K562 (cell line): ENCODE data around the gene PSD2. TPM values are rescaled to one million over a fixed set of nuclear protein-coding genes. Genes with fewer than 3 reads are reported as not detected.
A peak's percentile ranks its signal among the peaks of the same experiment; 100 is the strongest.

Source experiments
- BCL6 ChIP-seq: fragments of 250-450 bp; sonication (Bioruptor Pico); IDR thresholded peaks from 2 replicates; pipeline ENCODE4 v1.4.0; 2020
- CBFB ChIP-seq: sonication (generic); formaldehyde crosslinking; IDR thresholded peaks from 2 replicates; pipeline ENCODE4 v1.4.0; 2020; ENCODE audit warnings: mild to moderate bottlenecking, missing genetic modification reagents
- E4F1 ChIP-seq: fragments of 250-450 bp; sonication (Bioruptor Pico); IDR thresholded peaks from 2 replicates; pipeline ENCODE4 v1.5.0; 2021; ENCODE audit warnings: mild to moderate bottlenecking, borderline replicate concordance
- FUS ChIP-seq: fragments of 200-400 bp; formaldehyde crosslinking; optimal IDR thresholded peaks from 2 replicates; pipeline ENCODE3; 2017; ENCODE audit warnings: low read depth, low read length
- MED1 ChIP-seq: sonication (generic); formaldehyde crosslinking; IDR thresholded peaks from 2 replicates; pipeline ENCODE4 v1.8.1; 2023; ENCODE audit warnings: missing genetic modification reagents, borderline replicate concordance
- NFATC3 ChIP-seq: fragments of 450-650 bp; IDR thresholded peaks from 2 replicates; pipeline ENCODE4 v1.6.1; 2017; ENCODE audit warnings: mild to moderate bottlenecking
- NFE2L1 ChIP-seq: fragments of 450-650 bp; IDR thresholded peaks from 2 replicates; pipeline ENCODE4 v1.6.1; 2016; ENCODE audit warnings: missing genetic modification characterization, low read depth, mild to moderate bottlenecking, missing compliant biosample characterization, moderate library complexity, borderline replicate concordance
- PHTF2 ChIP-seq: fragments of 250-450 bp; sonication (Bioruptor Pico); IDR thresholded peaks from 2 replicates; pipeline ENCODE4 v1.5.0; 2021; ENCODE audit warnings: mild to moderate bottlenecking
- PRMT5 ChIP-seq: sonication (generic); formaldehyde crosslinking; IDR thresholded peaks from 2 replicates; pipeline ENCODE4 v1.5.0; 2020; ENCODE audit warnings: missing genetic modification reagents
- RB1 ChIP-seq: fragments of 450-650 bp; IDR thresholded peaks from 2 replicates; pipeline ENCODE4 v1.6.1; 2017; ENCODE audit warnings: low read depth, mild to moderate bottlenecking
- RBM34 ChIP-seq: fragments of 200-400 bp; formaldehyde crosslinking; IDR thresholded peaks from 2 replicates; pipeline ENCODE4 v1.6.1; 2018; ENCODE audit warnings: low read length, borderline replicate concordance; ENCODE audit not compliant: insufficient read depth
- TFAM ChIP-seq: fragments of 250-450 bp; sonication (Bioruptor Pico); conservative IDR thresholded peaks from 2 replicates; pipeline ENCODE4 v1.5.0; 2021; ENCODE audit warnings: mild to moderate bottlenecking, moderate library complexity
- TRIM28 ChIP-seq: fragments of 450-650 bp; IDR thresholded peaks from 2 replicates; pipeline ENCODE4 v1.6.1; 2017
- U2AF1 ChIP-seq: fragments of 200-400 bp; formaldehyde crosslinking; optimal IDR thresholded peaks from 2 replicates; pipeline ENCODE3; 2017; ENCODE audit warnings: mild to moderate bottlenecking, low read depth, low read length, moderate library complexity
- ZNF224 ChIP-seq: sonication (generic); formaldehyde crosslinking; IDR thresholded peaks from 2 replicates; pipeline ENCODE4 v1.8.0; 2022; ENCODE audit warnings: mild to moderate bottlenecking, missing genetic modification reagents
- ZNF431 ChIP-seq: sonication (generic); formaldehyde crosslinking; IDR thresholded peaks from 2 replicates; pipeline ENCODE4 v1.8.0; 2022; ENCODE audit warnings: mild to moderate bottlenecking, missing genetic modification reagents
- ZNF449 ChIP-seq: fragments of 250-450 bp; sonication (Bioruptor Pico); IDR thresholded peaks from 2 replicates; pipeline ENCODE4 v1.8.0; 2022; ENCODE audit warnings: moderate library complexity, mild to moderate bottlenecking, inconsistent platforms
- polyA plus RNA-seq, 8 experiments: library from polyadenylated mRNA; depleted of rRNA in 4 of 8; stranded (reverse) in 5 of 8; unstranded in 3 of 8; fragments of >200 nt; fragmentation: Nextera tagmentation in 2 of 8; fragmentation: Illumina TruSeq in 1 of 8; extraction: Ambion mirVana in 2 of 8; extraction: Trizol in 1 of 8; gene quantifications; 2 replicates each; pipeline versions ENCODE4 v1.2.1 to v1.2.3, GENCODE V29; 2011 to 2014; ENCODE audit warnings: inconsistent platforms in 1 of 8, missing spikeins in 1 of 8
- total RNA-seq, 7 experiments: library from RNA; depleted of rRNA in 6 of 7; stranded (reverse); fragments of >200 nt in 6 of 7; fragmentation: Illumina TruSeq in 2 of 7; extraction: Trizol in 2 of 7; gene quantifications; 2 replicates each; pipeline versions ENCODE4 v1.2.1 to v1.2.3, GENCODE V29; 2011 to 2021; ENCODE audit warnings: low replicate concordance in 1 of 7
- TF ChIP-seq, protein P1 (sequence below), 2 experiments: fragments of 150-350 bp in 1 of 2; IDR thresholded peaks; 2 replicates each; pipeline ENCODE4 v1.6.1; 2012 to 2016; ENCODE audit warnings: low read depth in 2 of 2, low read length in 2 of 2, mild to moderate bottlenecking in 1 of 2, moderate library complexity in 1 of 2
- TF ChIP-seq, protein P2 (sequence below), 2 experiments: fragments of 200-800 bp in 1 of 2; sonication (Bioruptor generic) in 1 of 2; sonication (generic) in 1 of 2; formaldehyde crosslinking in 1 of 2; IDR thresholded peaks in 1 of 2; conservative IDR thresholded peaks in 1 of 2; 2 replicates each; pipeline versions ENCODE4 v1.5.0 to v1.6.1; 2016 to 2020; ENCODE audit warnings: missing compliant biosample characterization in 1 of 2, missing genetic modification characterization in 1 of 2, missing genetic modification reagents in 1 of 2

PSD2 gene
- total and polyA plus RNA-seq, 9 of the 15 experiments (the other 6 are each of a cell fraction or from before 2014, with no cell fraction given): 0.01 to 0.09 (median 0.04) TPM; not detected in 4

- TF ChIP-seq PRMT5 (CRISPR knock-in tag) (no peak), PHTF2 (CRISPR knock-in tag) (no peak), NFATC3 (no peak), CBFB (CRISPR knock-in tag) (0 out of 2 replicates have a peak, but pooled peaks have one; percentile 22), U2AF1 (no peak), NFE2L1 (tag) (no peak), TFAM (CRISPR knock-in tag) (no peak), BCL6 (no peak), RBM34 (no peak), ZNF449 (CRISPR knock-in tag) (no peak), E4F1 (CRISPR knock-in tag) (no peak), FUS (no peak), TRIM28 (no peak), MED1 (CRISPR knock-in tag) (no peak), RB1 (peak; percentile 61; the same call in 1 of the 2 replicates), ZNF431 (no peak), ZNF224 (CRISPR knock-in tag) (no peak)
- TF ChIP-seq, protein P1, sequence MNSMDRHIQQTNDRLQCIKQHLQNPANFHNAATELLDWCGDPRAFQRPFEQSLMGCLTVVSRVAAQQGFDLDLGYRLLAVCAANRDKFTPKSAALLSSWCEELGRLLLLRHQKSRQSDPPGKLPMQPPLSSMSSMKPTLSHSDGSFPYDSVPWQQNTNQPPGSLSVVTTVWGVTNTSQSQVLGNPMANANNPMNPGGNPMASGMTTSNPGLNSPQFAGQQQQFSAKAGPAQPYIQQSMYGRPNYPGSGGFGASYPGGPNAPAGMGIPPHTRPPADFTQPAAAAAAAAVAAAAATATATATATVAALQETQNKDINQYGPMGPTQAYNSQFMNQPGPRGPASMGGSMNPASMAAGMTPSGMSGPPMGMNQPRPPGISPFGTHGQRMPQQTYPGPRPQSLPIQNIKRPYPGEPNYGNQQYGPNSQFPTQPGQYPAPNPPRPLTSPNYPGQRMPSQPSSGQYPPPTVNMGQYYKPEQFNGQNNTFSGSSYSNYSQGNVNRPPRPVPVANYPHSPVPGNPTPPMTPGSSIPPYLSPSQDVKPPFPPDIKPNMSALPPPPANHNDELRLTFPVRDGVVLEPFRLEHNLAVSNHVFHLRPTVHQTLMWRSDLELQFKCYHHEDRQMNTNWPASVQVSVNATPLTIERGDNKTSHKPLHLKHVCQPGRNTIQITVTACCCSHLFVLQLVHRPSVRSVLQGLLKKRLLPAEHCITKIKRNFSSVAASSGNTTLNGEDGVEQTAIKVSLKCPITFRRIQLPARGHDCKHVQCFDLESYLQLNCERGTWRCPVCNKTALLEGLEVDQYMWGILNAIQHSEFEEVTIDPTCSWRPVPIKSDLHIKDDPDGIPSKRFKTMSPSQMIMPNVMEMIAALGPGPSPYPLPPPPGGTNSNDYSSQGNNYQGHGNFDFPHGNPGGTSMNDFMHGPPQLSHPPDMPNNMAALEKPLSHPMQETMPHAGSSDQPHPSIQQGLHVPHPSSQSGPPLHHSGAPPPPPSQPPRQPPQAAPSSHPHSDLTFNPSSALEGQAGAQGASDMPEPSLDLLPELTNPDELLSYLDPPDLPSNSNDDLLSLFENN (IDR thresholded peaks at IDR 0.05; ENCODE audit: low read depth in 2 of 2, low read length in 2 of 2): no peak
- TF ChIP-seq, protein P2, sequence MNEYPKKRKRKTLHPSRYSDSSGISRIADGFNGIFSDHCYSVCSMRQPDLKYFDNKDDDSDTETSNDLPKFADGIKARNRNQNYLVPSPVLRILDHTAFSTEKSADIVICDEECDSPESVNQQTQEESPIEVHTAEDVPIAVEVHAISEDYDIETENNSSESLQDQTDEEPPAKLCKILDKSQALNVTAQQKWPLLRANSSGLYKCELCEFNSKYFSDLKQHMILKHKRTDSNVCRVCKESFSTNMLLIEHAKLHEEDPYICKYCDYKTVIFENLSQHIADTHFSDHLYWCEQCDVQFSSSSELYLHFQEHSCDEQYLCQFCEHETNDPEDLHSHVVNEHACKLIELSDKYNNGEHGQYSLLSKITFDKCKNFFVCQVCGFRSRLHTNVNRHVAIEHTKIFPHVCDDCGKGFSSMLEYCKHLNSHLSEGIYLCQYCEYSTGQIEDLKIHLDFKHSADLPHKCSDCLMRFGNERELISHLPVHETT (CRISPR knock-in tag; conservative IDR thresholded peaks at IDR 0.05 in 1 of 2, IDR thresholded peaks at IDR 0.05 in 1 of 2): no peak
Measured at GRCh38 chr5:139774980-139775661, 20.5 kb upstream of the PSD2 start (continued).
